DOHH2 (cell line): ENCODE results near the gene ZNF185.

Source experiments
- H3F3A ChIP-seq: fragments of 200-600 bp; sonication (generic), shearing (Covaris generic); 2 replicates; pipeline ENCODE4 v1.6.0; 2016; ENCODE audit warnings: antibody characterized with exemption, mild to moderate bottlenecking; ENCODE audit not compliant: control insufficient read depth, insufficient read depth
- H3K27ac ChIP-seq: fragments of 200-600 bp; sonication (generic); 2 replicates; pipeline ENCODE4 v1.5.1; 2014; ENCODE audit warnings: low read depth, mild to moderate bottlenecking, low read length, moderate library complexity
- H3K27me3 ChIP-seq: fragments of 200-600 bp; sonication (generic); 2 replicates; pipeline ENCODE4 v1.6.1; 2014; ENCODE audit warnings: mild to moderate bottlenecking, low read length, mixed read lengths; ENCODE audit not compliant: control insufficient read depth
- H3K36me3 ChIP-seq: fragments of 200-600 bp; sonication (generic); 2 replicates; pipeline ENCODE4 v1.6.1; 2014; ENCODE audit warnings: mild to moderate bottlenecking, low read length, moderate library complexity, mixed read lengths; ENCODE audit not compliant: control insufficient read depth
- H3K4me1 ChIP-seq: fragments of 200-600 bp; sonication (generic); 2 replicates; pipeline ENCODE4 v1.6.1; 2014; ENCODE audit warnings: mild to moderate bottlenecking, low read length, mixed read lengths; ENCODE audit not compliant: control insufficient read depth
- H3K4me2 ChIP-seq: fragments of 200-600 bp; sonication (generic); 2 replicates; pipeline ENCODE4 v1.6.0; 2014; ENCODE audit warnings: mild to moderate bottlenecking, low read length, moderate library complexity
- H3K4me3 ChIP-seq: fragments of 200-600 bp; sonication (generic); 2 replicates; pipeline ENCODE4 v1.5.1; 2014; ENCODE audit warnings: mild to moderate bottlenecking, low read length, mixed read lengths
- H3K79me2 ChIP-seq: fragments of 200-600 bp; sonication (generic); 2 replicates; pipeline ENCODE4 v1.6.1; 2014; ENCODE audit warnings: mild to moderate bottlenecking, low read length, mixed read lengths; ENCODE audit not compliant: control insufficient read depth
- H3K9me2 ChIP-seq: fragments of 200-600 bp; sonication (generic); replicated peaks from 2 replicates; pipeline ENCODE4 v1.6.1; 2014; ENCODE audit warnings: mild to moderate bottlenecking, low read length, mixed read lengths; ENCODE audit not compliant: control insufficient read depth
- H3K9me3 ChIP-seq: fragments of 200-600 bp; sonication (generic); 2 replicates; pipeline ENCODE4 v1.6.1; 2014; ENCODE audit warnings: antibody characterized with exemption, low read length, mixed read lengths; ENCODE audit not compliant: control insufficient read depth, insufficient read depth
- H4K20me1 ChIP-seq: fragments of 200-600 bp; sonication (generic); 2 replicates; pipeline ENCODE4 v1.6.0; 2014; ENCODE audit warnings: low read depth, mild to moderate bottlenecking, antibody characterized with exemption, low read length, moderate library complexity; ENCODE audit not compliant: control insufficient read depth, insufficient read depth
- CTCF ChIP-seq: fragments of 200-600 bp; sonication (generic); IDR thresholded peaks from one replicate; pipeline ENCODE4 v1.5.1; 2014; ENCODE audit warnings: antibody characterized with exemption, mild to moderate bottlenecking, low read depth, low read length; ENCODE audit not compliant: poor library complexity, severe bottlenecking
- EZH2phosphoT487 ChIP-seq: fragments of 200-600 bp; sonication (generic); IDR thresholded peaks from 2 replicates; pipeline ENCODE4 v1.6.1; 2017; ENCODE audit warnings: borderline replicate concordance, mild to moderate bottlenecking, antibody characterized with exemption, low read length, moderate library complexity, mixed read lengths

The ZNF185 gene

GRCh38 chrX:152917656-152918579, 20.1 kb downstream of the ZNF185 start:
- H3K36me3 ChIP-seq, result no peaks in the 10 kb centered on the region
- peak overlapping the region; percentile 55 for H3K4me2 ChIP-seq
- H3K27me3 ChIP-seq, result no peaks in the 10 kb centered on the region
- no peaks in the 10 kb centered on the region for H3K9me3 ChIP-seq
- H3K79me2 ChIP-seq, result no peaks in the 10 kb centered on the region
- TF ChIP-seq CTCF (no peak), EZH2phosphoT487 (no peak)
- H3F3A ChIP-seq, result no peaks in the 10 kb centered on the region
- H3K4me1 ChIP-seq, result peaks cover 13% of the 10 kb centered on the region
- no peaks in the 10 kb centered on the region for H4K20me1 ChIP-seq
- no peak overlapping the region for H3K27ac ChIP-seq
- H3K4me3 ChIP-seq, result peak overlapping the region; percentile 58
- no peaks in the 10 kb centered on the region for H3K9me2 ChIP-seq

GRCh38 chrX:152918707-152919106, 20.8 kb downstream of the ZNF185 start:
- Histone ChIP-seq H3K79me2 (no peaks in the 10 kb centered on the region), H4K20me1 (no peaks in the 10 kb centered on the region), H3K27me3 (no peaks in the 10 kb centered on the region), H3F3A (no peaks in the 10 kb centered on the region), H3K4me2 (peak overlapping the region; percentile 55), H3K27ac (no peak overlapping the region), H3K9me2 (no peaks in the 10 kb centered on the region), H3K4me1 (peaks cover 13% of the 10 kb centered on the region), H3K36me3 (no peaks in the 10 kb centered on the region), H3K9me3 (no peaks in the 10 kb centered on the region), H3K4me3 (peak overlapping the region; percentile 58; the same call in 1 of the 2 replicates)
- no peak for TF ChIP-seq CTCF
- TF ChIP-seq EZH2phosphoT487, result no peak

- Histone ChIP-seq H3K36me3 (no peaks in the 10 kb centered on the region), H3K27me3 (no peaks in the 10 kb centered on the region), H3F3A (no peaks in the 10 kb centered on the region), H3K4me1 (peaks cover under 1% of the 10 kb centered on the region), H3K9me2 (no peaks in the 10 kb centered on the region), H3K27ac (no peak overlapping the region), H3K4me3 (no peak overlapping the region), H4K20me1 (no peaks in the 10 kb centered on the region), H3K9me3 (no peaks in the 10 kb centered on the region), H3K79me2 (no peaks in the 10 kb centered on the region), H3K4me2 (no peak overlapping the region)
- TF ChIP-seq CTCF, result no peak
- TF ChIP-seq EZH2phosphoT487, result no peak
Observed at GRCh38 chrX:152923599-152923998, 25.7 kb downstream of the ZNF185 start.
